Measurements from ENCODE around the gene ME3.

DNA sequence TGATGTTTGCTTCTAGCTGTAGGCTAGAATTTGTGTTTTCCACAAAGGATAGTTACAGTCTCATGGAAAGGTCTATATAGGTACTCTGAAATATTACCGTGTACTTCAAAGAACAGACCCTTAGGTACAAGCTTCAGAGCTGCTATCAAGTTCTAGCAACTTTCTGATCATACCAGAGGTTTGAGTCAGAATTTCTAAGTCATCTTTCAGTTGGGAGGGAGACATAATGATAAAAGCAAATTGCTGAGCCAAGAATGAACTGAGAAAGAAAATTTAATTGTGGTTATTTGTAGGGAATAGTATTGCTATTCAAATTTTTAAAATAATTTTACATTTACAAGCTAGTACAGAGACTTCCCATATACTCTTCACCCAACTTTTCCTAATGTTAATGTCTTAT, 19.9 kb upstream of the ME3 start:
- TF ChIP-seq, protein P1, sequence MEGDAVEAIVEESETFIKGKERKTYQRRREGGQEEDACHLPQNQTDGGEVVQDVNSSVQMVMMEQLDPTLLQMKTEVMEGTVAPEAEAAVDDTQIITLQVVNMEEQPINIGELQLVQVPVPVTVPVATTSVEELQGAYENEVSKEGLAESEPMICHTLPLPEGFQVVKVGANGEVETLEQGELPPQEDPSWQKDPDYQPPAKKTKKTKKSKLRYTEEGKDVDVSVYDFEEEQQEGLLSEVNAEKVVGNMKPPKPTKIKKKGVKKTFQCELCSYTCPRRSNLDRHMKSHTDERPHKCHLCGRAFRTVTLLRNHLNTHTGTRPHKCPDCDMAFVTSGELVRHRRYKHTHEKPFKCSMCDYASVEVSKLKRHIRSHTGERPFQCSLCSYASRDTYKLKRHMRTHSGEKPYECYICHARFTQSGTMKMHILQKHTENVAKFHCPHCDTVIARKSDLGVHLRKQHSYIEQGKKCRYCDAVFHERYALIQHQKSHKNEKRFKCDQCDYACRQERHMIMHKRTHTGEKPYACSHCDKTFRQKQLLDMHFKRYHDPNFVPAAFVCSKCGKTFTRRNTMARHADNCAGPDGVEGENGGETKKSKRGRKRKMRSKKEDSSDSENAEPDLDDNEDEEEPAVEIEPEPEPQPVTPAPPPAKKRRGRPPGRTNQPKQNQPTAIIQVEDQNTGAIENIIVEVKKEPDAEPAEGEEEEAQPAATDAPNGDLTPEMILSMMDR (IDR thresholded peaks at IDR 0.05): no peak
- TF ChIP-seq POLR2A (IDR thresholded peaks at IDR 0.05): no peak
